OCI-LY3 (cell line): ENCODE data around the gene RAB5IF.
"Not testable (repeated sequence)": the region's sequence is repeated elsewhere in the genome, so short reads cannot be mapped to it uniquely, and the experiment has no call there.

Source experiments
- H2AFZ ChIP-seq: fragments of 200-600, 300-600 bp; shearing (Covaris generic); 2 replicates; pipeline ENCODE4 v1.6.0; 2014; ENCODE audit warnings: antibody characterized with exemption, low read depth, low read length
- H3K27ac ChIP-seq: fragments of 200-600, 300-600 bp; sonication (generic); 2 replicates; pipeline ENCODE4 v1.5.1; 2014; ENCODE audit warnings: mild to moderate bottlenecking, low read length, moderate library complexity, mixed read lengths
- H3K27me3 ChIP-seq: fragments of 200-600, 300-600 bp; sonication (generic); 2 replicates; pipeline ENCODE4 v1.6.1; 2014; ENCODE audit warnings: low read depth, low read length, mixed read lengths
- H3K36me3 ChIP-seq: fragments of 200-600, 300-600 bp; sonication (generic); replicated peaks from 2 replicates; pipeline ENCODE3; 2014; ENCODE audit warnings: low read depth, low read length, mixed read lengths
- H3K4me1 ChIP-seq: fragments of 300-600, 200-600 bp; sonication (generic); 2 replicates; pipeline ENCODE4 v1.6.1; 2014; ENCODE audit warnings: low read length, mixed read lengths
- H3K4me2 ChIP-seq: fragments of 200-600, 300-600 bp; sonication (generic); 2 replicates; pipeline ENCODE4 v1.6.1; 2014; ENCODE audit warnings: low read length, mixed read lengths
- H3K4me3 ChIP-seq: fragments of 300-600, 200-600 bp; sonication (generic); 2 replicates; pipeline ENCODE4 v1.5.1; 2014; ENCODE audit warnings: antibody characterized with exemption, mild to moderate bottlenecking, low read length, moderate library complexity
- H3K79me2 ChIP-seq: fragments of 300-600, 200-600 bp; shearing (Covaris generic); 2 replicates; pipeline ENCODE4 v1.6.1; 2014; ENCODE audit warnings: mild to moderate bottlenecking, low read length, mixed read lengths
- H3K9ac ChIP-seq: fragments of 300-600, 200-600 bp; shearing (Covaris generic); 2 replicates; pipeline ENCODE4 v1.6.0; 2014; ENCODE audit warnings: mild to moderate bottlenecking, low read length, moderate library complexity
- H3K9me3 ChIP-seq: fragments of 200-600, 300-600 bp; shearing (Covaris generic); 2 replicates; pipeline ENCODE4 v1.6.1; 2014; ENCODE audit warnings: low read length, mixed read lengths; ENCODE audit not compliant: insufficient read depth
- H4K20me1 ChIP-seq: fragments of 200-600, 300-600 bp; sonication (generic); 2 replicates; pipeline ENCODE4 v1.6.1; 2016; ENCODE audit warnings: low read length, mixed read lengths; ENCODE audit not compliant: insufficient read depth
- EZH2phosphoT487 ChIP-seq: fragments of 200-600 bp; shearing (Covaris generic); IDR thresholded peaks from 2 replicates; pipeline ENCODE4 v1.6.1; 2018; ENCODE audit warnings: antibody characterized with exemption, mixed run types, low read depth
- TF ChIP-seq, protein P1 (sequence below): fragments of 200-600, 300-600 bp; sonication (generic); IDR thresholded peaks from 2 replicates; pipeline ENCODE4 v1.5.1; 2014; ENCODE audit warnings: antibody characterized with exemption, low read length, low read depth

The RAB5IF gene

DNA sequence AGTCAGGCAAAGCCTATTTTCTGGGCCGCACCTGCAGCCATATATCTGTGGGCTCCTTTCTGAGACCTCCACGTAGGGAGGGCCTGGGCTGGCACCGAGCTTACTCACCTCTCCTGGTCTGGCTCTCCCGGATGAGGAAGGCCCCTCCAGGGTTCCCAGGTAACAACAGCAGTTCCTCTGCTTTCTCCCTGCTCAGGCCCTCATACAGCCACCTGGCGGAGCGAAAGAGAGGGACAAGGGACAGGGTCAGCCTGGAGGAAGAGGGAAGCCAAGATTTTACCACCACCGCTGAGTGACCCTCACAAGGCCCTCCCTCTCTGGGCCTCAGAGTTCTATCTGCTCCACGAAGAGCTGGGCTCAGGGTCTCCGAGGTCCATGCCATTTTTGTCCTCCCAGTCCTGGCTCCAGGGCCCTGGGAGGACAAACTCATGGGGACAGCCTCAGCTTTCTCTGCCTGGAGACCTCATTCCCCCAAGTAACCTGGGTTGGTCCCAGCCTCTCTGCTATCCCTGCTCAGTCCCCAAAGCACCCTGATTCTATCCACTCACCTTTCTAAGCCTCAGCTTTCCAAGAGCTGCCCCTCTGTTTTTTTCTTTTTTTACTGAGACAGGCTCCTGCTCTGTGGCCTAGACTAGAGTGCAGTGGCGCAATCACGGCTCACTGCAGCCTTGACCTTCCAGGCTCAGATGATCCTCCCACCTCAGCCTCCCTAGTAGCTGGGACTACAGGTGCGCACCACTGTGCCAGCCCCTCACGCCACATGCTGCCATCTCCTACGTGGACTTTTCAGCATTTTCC lies 27.1 kb downstream of the RAB5IF start:
- Histone ChIP-seq H3K9me3 (no peaks in the 10 kb centered on the region), H3K36me3 (no peaks in the 10 kb centered on the region), H3K27me3 (no peaks in the 10 kb centered on the region), H3K27ac (no peak overlapping the region), H4K20me1 (no peaks in the 10 kb centered on the region), H3K79me2 (no peaks in the 10 kb centered on the region), H3K4me1 (no peaks in the 10 kb centered on the region), H3K9ac (no peak overlapping the region), H3K4me3 (no peak overlapping the region), H2AFZ (no peak overlapping the region), H3K4me2 (no peak overlapping the region)
- TF ChIP-seq, protein P1, sequence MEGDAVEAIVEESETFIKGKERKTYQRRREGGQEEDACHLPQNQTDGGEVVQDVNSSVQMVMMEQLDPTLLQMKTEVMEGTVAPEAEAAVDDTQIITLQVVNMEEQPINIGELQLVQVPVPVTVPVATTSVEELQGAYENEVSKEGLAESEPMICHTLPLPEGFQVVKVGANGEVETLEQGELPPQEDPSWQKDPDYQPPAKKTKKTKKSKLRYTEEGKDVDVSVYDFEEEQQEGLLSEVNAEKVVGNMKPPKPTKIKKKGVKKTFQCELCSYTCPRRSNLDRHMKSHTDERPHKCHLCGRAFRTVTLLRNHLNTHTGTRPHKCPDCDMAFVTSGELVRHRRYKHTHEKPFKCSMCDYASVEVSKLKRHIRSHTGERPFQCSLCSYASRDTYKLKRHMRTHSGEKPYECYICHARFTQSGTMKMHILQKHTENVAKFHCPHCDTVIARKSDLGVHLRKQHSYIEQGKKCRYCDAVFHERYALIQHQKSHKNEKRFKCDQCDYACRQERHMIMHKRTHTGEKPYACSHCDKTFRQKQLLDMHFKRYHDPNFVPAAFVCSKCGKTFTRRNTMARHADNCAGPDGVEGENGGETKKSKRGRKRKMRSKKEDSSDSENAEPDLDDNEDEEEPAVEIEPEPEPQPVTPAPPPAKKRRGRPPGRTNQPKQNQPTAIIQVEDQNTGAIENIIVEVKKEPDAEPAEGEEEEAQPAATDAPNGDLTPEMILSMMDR: no peak
- TF ChIP-seq EZH2phosphoT487: no peak

DNA sequence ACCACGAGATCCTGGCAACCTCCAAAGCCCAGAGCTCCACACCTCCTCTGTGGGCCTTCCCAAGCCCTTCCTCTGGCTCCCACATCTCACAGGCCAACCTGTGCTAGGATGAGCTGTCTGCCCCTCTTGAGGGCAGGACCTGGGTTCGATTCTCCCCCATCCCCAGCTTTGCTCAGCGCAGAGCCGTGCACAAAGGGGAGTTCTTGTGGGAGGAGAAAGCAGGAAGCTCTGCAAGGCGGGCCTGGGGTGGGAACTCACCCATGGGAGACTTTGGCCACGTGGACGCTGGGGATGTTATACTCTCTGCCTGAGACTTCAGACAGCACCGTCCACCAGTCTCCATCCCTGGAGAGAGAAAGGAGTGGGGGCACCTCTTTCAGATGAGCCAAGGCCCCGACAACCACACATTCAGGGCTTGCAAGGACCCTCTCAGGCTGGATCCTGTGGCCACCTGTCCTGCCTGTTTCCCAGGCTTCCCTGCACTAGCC lies 27.8 kb downstream of the RAB5IF start:
- no peaks in the 10 kb centered on the region for H3K4me1 ChIP-seq
- H4K20me1 ChIP-seq: no peaks in the 10 kb centered on the region
- no peak overlapping the region for H3K9ac ChIP-seq
- H3K27me3 ChIP-seq: no peaks in the 10 kb centered on the region
- no peak overlapping the region for H3K27ac ChIP-seq
- H3K4me3 ChIP-seq: no peak overlapping the region
- no peaks in the 10 kb centered on the region for H3K9me3 ChIP-seq
- H3K79me2 ChIP-seq: no peaks in the 10 kb centered on the region
- H3K36me3 ChIP-seq: no peaks in the 10 kb centered on the region
- H2AFZ ChIP-seq: no peak overlapping the region
- no peak overlapping the region for H3K4me2 ChIP-seq
- no peak for TF ChIP-seq EZH2phosphoT487
- TF ChIP-seq, protein P1: no peak

DNA sequence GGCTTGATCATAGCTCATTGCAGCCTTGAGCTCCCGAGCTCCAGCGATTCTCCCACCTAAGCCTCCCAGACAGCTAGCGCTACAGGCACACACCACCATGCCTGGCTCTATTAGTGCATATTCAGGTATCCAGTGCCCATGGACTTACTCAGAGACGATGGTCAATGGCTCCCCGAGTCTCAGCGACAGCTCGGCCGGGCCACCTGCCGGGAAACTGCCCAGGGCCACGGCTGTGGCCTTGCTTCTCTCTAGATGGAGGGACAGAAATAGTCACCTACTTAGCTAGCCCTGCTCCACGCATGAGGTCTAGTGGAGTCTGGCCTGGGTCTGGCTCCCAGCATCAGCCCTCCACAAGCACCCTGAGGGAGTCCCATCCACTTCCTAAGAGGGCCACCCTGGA lies 28.8 kb downstream of the RAB5IF start:
- no peak overlapping the region for H2AFZ ChIP-seq
- H3K9me3 ChIP-seq: no peaks in the 10 kb centered on the region
- H3K36me3 ChIP-seq: no peaks in the 10 kb centered on the region
- TF ChIP-seq EZH2phosphoT487: no peak
- TF ChIP-seq, protein P1: no peak
- no peaks in the 10 kb centered on the region for H3K4me1 ChIP-seq
- no peaks in the 10 kb centered on the region for H4K20me1 ChIP-seq
- H3K4me2 ChIP-seq: no peak overlapping the region
- H3K9ac ChIP-seq: no peak overlapping the region
- H3K79me2 ChIP-seq: no peaks in the 10 kb centered on the region
- no peak overlapping the region for H3K27ac ChIP-seq
- no peaks in the 10 kb centered on the region for H3K27me3 ChIP-seq
- no peak overlapping the region for H3K4me3 ChIP-seq

DNA sequence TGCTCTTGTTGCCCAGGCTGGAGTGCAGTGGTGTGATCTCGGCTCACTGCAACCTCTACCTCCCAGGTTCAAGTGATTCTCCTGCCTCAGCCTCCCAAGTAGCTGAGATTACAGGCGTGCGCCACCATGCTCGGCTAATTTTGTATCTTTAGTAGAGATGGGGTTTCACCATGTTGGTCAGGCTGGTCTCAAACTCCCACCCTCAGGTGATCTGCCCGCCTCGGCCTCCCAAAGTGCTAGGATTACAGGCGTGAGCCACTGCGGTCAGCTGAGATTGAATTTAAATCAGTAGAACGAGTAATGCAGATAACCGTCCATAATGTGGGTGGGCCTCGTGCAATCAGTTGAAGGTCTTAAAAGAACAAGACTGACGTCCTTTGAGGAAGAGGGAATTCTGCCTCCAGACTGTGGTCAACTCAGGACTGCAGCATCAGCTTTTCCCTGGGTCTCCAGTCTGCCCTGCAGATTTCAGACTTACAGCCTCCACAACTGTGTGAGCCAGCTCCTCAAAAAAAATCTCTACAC lies 33.4 kb downstream of the RAB5IF start:
- H3K4me1 ChIP-seq, H3K4me2 ChIP-seq, H3K27me3 ChIP-seq, H3K4me3 ChIP-seq, H3K27ac ChIP-seq, H4K20me1 ChIP-seq, H3K9ac ChIP-seq, H3K36me3 ChIP-seq, H3K9me3 ChIP-seq, H2AFZ ChIP-seq, H3K79me2 ChIP-seq: not testable (repeated sequence)
